ENCODE measurements around the gene COL11A2.

Gene COL11A2

GRCh38 chr6:33147807-33148666 is 44.2 kb downstream of the COL11A2 start:
- DNase-seq (ENCODE audit: low spot score), result peak; percentile 61
- TF ChIP-seq CTCF (conservative IDR thresholded peaks at IDR 0.05; ENCODE audit: low read depth), result peak; percentile 84
- POLR2A ChIA-PET (ENCODE audit: low non-redundant PET), result no interaction called here
- CTCF ChIA-PET, result interaction anchor here (0.6 to 1.5 kb wide), 12 partner anchors 8 to 196 kb away, joined by 3 to 9 read pairs (median 4); no protein-coding TSS in a partner anchor
- H3K27ac ChIP-seq, result no peak overlapping the region

- TF ChIP-seq CTCF (conservative IDR thresholded peaks at IDR 0.05; ENCODE audit: low read depth), result no peak
- no peak overlapping the region for H3K27ac ChIP-seq
- ChIA-PET POLR2A (ENCODE audit: low non-redundant PET) (no interaction called here), CTCF (interaction anchor here (0.5 to 0.6 kb wide), 2 partner anchors 25 to 32 kb away, joined by 3 read pairs; no protein-coding TSS in a partner anchor)
- DNase-seq (ENCODE audit: low spot score), result no peak
Observed at GRCh38 chr6:33144373-33144772, 47.9 kb downstream of the COL11A2 start.

GRCh38 chr6:33143113-33143770 is 49.0 kb downstream of the COL11A2 start:
- ChIA-PET CTCF (interaction anchor here (0.6 kb wide), 1 partner anchor 129 kb away, joined by 3 read pairs; no protein-coding TSS in a partner anchor), POLR2A (ENCODE audit: low non-redundant PET) (no interaction called here)
- H3K27ac ChIP-seq, result no peak overlapping the region
- no peak for DNase-seq (ENCODE audit: low spot score)
- TF ChIP-seq CTCF (conservative IDR thresholded peaks at IDR 0.05; ENCODE audit: low read depth), result no peak

GRCh38 chr6:33142501-33143070 is 49.7 kb downstream of the COL11A2 start:
- no peak for TF ChIP-seq CTCF (conservative IDR thresholded peaks at IDR 0.05; ENCODE audit: low read depth)
- CTCF ChIA-PET, result no interaction called here
- H3K27ac ChIP-seq, result no peak overlapping the region
- POLR2A ChIA-PET (ENCODE audit: low non-redundant PET), result no interaction called here
- DNase-seq (ENCODE audit: low spot score), result no peak

- ChIA-PET CTCF (no interaction called here), POLR2A (ENCODE audit: low non-redundant PET) (no interaction called here)
- DNase-seq (ENCODE audit: low spot score), result no peak
- no peak for TF ChIP-seq CTCF (conservative IDR thresholded peaks at IDR 0.05; ENCODE audit: low read depth)
- H3K27ac ChIP-seq, result no peak overlapping the region
Observed at GRCh38 chr6:33140556-33140955, 51.7 kb downstream of the COL11A2 start.

- DNase-seq (ENCODE audit: low spot score), result no peak
- no peak for TF ChIP-seq CTCF (conservative IDR thresholded peaks at IDR 0.05; ENCODE audit: low read depth)
- ChIA-PET POLR2A (ENCODE audit: low non-redundant PET) (no interaction called here), CTCF (interaction anchor here (0.6 kb wide), 1 partner anchor 8 kb away, joined by 4 read pairs; no protein-coding TSS in a partner anchor)
- no peak overlapping the region for H3K27ac ChIP-seq
Observed at GRCh38 chr6:33139596-33140206, 52.6 kb downstream of the COL11A2 start.
